Left hindlimb (tissue), 1 donor: Measurements from ENCODE around the gene ARHGAP6.

Experiments used
- DNase-seq: peaks from one replicate; pipeline ENCODE4 v3.0.0-alpha.2; 2018

ARHGAP6 gene

GRCh38 chrX:11205796-11206195 lies 459.9 kb downstream of the ARHGAP6 start:
- DNase-seq, result no peak

GRCh38 chrX:11197671-11198070 lies 468.0 kb downstream of the ARHGAP6 start:
- DNase-seq, result no peak

- no peak for DNase-seq
Measured at GRCh38 chrX:11196476-11196875, 469.2 kb downstream of the ARHGAP6 start.

- DNase-seq, result no peak
Measured at GRCh38 chrX:11193035-11193469, 472.7 kb downstream of the ARHGAP6 start.

- no peak for DNase-seq
Measured at GRCh38 chrX:11190745-11191510, 474.8 kb downstream of the ARHGAP6 start.

- DNase-seq, result no peak
Measured at GRCh38 chrX:11189097-11189496, 476.6 kb downstream of the ARHGAP6 start.

GRCh38 chrX:11188664-11189063 lies 477.1 kb downstream of the ARHGAP6 start:
- no peak for DNase-seq

- DNase-seq, result no peak
Measured at GRCh38 chrX:11187001-11187400, 478.7 kb downstream of the ARHGAP6 start.

- no peak for DNase-seq
Measured at GRCh38 chrX:11185861-11186260, 479.9 kb downstream of the ARHGAP6 start.

GRCh38 chrX:11180571-11180970 lies 485.1 kb downstream of the ARHGAP6 start:
- DNase-seq, result no peak

GRCh38 chrX:11172415-11172814 lies 493.3 kb downstream of the ARHGAP6 start:
- DNase-seq, result no peak

GRCh38 chrX:11171956-11172355 lies 493.8 kb downstream of the ARHGAP6 start:
- no peak for DNase-seq

- DNase-seq, result no peak
Measured at GRCh38 chrX:11164433-11164832, 501.3 kb downstream of the ARHGAP6 start.

GRCh38 chrX:11159149-11159548 lies 506.6 kb downstream of the ARHGAP6 start:
- no peak for DNase-seq

- DNase-seq, result no peak
Measured at GRCh38 chrX:11151799-11152559, 513.7 kb downstream of the ARHGAP6 start.

GRCh38 chrX:11148401-11148800 lies 517.3 kb downstream of the ARHGAP6 start:
- no peak for DNase-seq

- no peak for DNase-seq
Measured at GRCh38 chrX:11146411-11146810, 519.3 kb downstream of the ARHGAP6 start.

GRCh38 chrX:11143931-11144678 lies 521.6 kb downstream of the ARHGAP6 start:
- peak; percentile 34 for DNase-seq

- DNase-seq, result no peak
Measured at GRCh38 chrX:11138498-11139390, 527.0 kb downstream of the ARHGAP6 start.

- DNase-seq, result no peak
Measured at GRCh38 chrX:11137543-11138139, 528.1 kb downstream of the ARHGAP6 start.

GRCh38 chrX:11135564-11136185 lies 530.0 kb downstream of the ARHGAP6 start:
- no peak for DNase-seq

- no peak for DNase-seq
Measured at GRCh38 chrX:11131146-11131545, 534.6 kb downstream of the ARHGAP6 start.
